Stomach smooth muscle (tissue), 2 donors: Measurements from ENCODE around the gene C2CD4A.
A peak's percentile ranks its signal among the peaks of the same experiment; 100 is the strongest.

Source experiments
- H3K27ac ChIP-seq: one replicate; pipeline ENCODE4 v1.7.0; 2013; ENCODE audit warnings: mild to moderate bottlenecking, low read length, inconsistent platforms
- H3K27me3 ChIP-seq, 2 donors: one replicate each; pipeline ENCODE4 v1.7.0; 2013; ENCODE audit warnings: low read length in 2 of 2; ENCODE audit not compliant: insufficient read depth in 2 of 2, control insufficient read depth in 1 of 2
- H3K36me3 ChIP-seq, 2 donors: one replicate each; pipeline ENCODE4 v1.7.0; 2013; ENCODE audit warnings: low read length in 2 of 2; ENCODE audit not compliant: control insufficient read depth in 2 of 2, insufficient read depth in 2 of 2
- H3K4me1 ChIP-seq: one replicate; pipeline ENCODE4 v1.7.0; 2013; ENCODE audit warnings: low read length; ENCODE audit not compliant: control insufficient read depth, insufficient read depth
- H3K4me3 ChIP-seq, 2 donors: one replicate each; pipeline ENCODE4 v1.7.0; 2013; ENCODE audit warnings: low read length in 2 of 2
- H3K9ac ChIP-seq, 2 donors: one replicate each; pipeline ENCODE4 v1.7.0; 2013; ENCODE audit warnings: low read length in 2 of 2, mild to moderate bottlenecking in 1 of 2
- H3K9me3 ChIP-seq, 2 donors: one replicate each; pipeline ENCODE4 v1.7.0; 2013; ENCODE audit warnings: low read length in 2 of 2; ENCODE audit not compliant: control insufficient read depth in 2 of 2
- donor health status: healthy.
- donor health status: Pancreatic carcinoma.

Gene C2CD4A, protein sequence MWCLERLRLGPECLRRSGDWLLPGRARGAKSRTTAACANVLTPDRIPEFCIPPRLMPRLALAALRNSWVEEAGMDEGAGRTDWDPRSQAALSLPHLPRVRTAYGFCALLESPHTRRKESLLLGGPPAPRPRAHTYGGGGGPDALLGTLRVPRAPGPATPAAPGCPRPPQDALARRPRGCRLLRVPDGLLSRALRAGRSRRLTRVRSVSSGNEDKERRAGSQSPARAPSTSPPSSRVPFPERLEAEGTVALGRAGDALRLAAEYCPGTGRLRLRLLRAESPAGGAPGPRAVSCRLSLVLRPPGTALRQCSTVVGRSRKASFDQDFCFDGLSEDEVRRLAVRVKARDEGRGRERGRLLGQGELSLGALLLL

GRCh38 chr15:62066663-62067447 lies at the start of gene C2CD4A:
Gene C2CD4A (plus strand): TSS chr15:62066977. CDS start chr15:62067614, 637 bp downstream.
- peaks cover 11 to 29% of the 10 kb centered on the region in 2 donors for H3K27me3 ChIP-seq
- H3K36me3 ChIP-seq = no peaks in the 10 kb centered on the region
- H3K9me3 ChIP-seq = no peaks in the 10 kb centered on the region
- peak within 1 kb of the TSS; percentile 63 to 70 for H3K4me3 ChIP-seq
- no peak within 1 kb of the TSS for H3K27ac ChIP-seq
- H3K9ac ChIP-seq = peak within 1 kb of the TSS in 1 of 2 donors; percentile 43
- H3K4me1 ChIP-seq = peaks cover 10% of the 10 kb centered on the region

DNA sequence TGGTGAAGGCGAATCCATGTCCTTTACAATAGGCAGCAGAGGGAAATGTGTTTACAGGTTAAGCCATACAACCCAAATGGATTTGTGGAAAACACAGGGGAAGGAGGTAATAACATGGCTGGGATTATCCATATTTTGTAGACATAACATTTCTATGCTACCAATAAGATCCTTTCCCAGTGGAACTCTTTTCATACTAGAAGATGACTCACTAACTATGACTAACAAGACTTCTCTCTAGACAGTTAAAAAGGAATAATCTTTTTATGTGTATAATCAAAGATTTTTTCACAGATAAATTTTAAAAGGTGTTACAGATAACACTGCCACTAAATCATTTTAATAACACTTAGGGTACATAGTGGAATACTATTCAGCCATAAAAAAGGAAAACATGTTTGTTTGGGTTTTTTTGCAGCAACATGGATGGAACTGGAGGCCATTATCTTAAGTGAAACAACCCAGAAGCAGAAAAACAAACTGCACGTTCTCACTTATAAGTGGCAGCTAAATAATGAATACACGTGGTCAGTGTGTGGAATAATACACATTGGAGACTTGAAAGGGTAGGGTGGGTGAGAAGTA lies 46.1 kb upstream of the C2CD4A start:
- H3K9ac ChIP-seq = no peak overlapping the region
- no peaks in the 10 kb centered on the region for H3K4me1 ChIP-seq
- peaks cover 0 to 7% of the 10 kb centered on the region in 2 donors for H3K36me3 ChIP-seq
- H3K27ac ChIP-seq = no peak overlapping the region
- H3K9me3 ChIP-seq = no peaks in the 10 kb centered on the region
- H3K27me3 ChIP-seq = no peaks in the 10 kb centered on the region
- no peak overlapping the region for H3K4me3 ChIP-seq

DNA sequence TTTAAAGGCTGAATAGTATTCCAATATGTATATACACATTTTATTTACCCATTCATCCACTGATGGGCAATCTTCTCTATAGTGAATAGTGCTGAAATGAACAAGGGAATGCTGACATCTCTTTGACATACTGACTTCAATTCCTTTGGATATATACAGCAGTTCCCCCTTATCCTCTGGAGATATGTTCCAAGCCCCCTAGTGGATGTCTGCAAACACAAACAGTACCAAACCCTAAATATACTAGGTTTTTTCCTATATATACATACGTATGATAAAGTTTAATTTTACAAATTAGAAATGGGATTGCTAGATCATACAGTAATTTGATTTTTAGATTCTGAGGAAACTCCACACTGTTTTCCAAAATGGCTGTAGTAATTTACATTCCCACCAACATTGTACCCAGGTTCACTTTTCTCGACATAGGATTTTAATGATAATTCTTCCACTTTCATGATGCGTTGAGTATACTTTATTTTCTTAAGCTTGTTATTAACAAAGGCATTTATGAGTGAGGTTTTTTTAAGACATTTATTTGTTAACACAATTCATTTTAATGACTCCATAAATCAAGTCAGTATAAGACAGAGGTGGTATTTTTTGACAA lies 44.7 kb upstream of the C2CD4A start:
- H3K9ac ChIP-seq = no peak overlapping the region

DNA sequence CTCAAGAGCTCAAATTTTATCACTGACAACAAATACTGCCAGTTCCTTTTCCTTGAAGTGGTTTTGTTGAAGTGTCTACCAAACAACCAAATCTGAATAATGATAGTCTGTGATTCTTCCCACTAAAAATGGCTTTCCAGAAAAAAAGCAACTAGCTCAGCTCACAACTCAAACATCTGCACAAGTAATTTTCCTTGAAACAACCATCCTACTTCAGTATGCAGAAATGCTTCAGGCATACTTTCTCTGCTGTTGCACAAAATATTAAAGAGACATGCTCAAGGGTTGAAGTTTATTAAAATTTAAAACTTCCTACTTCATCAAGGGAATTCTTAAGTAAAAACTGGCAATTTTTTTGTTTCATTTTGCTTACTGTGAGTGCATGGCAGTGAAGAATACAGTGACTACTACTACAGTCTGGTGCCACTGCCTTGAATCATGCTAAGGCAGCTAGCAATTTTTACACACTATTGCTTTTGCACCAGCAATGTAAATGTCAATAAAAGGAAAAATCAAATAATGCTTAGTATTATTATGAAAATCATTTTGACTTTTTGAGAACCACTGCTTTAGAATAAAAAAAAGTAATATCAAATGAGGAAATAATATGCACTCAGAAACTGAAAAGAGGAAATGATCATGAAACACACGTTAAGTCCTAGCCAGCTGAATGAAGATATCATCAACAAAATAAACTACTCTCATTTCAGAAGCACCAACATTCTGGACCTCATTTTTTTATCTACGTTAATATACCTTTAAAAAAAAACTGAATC lies 40.1 kb upstream of the C2CD4A start:
- Histone ChIP-seq H3K27ac (no peak overlapping the region), H3K4me1 (no peaks in the 10 kb centered on the region), H3K9me3 (no peaks in the 10 kb centered on the region), H3K4me3 (no peak overlapping the region), H3K27me3 (no peaks in the 10 kb centered on the region), H3K36me3 (no peaks in the 10 kb centered on the region), H3K9ac (no peak overlapping the region)

More for the DNA sequence above, 44.7 kb upstream of the C2CD4A start:
- Histone ChIP-seq H3K9me3 (no peaks in the 10 kb centered on the region), H3K4me3 (no peak overlapping the region), H3K4me1 (no peaks in the 10 kb centered on the region), H3K36me3 (peaks cover 0 to 7% of the 10 kb centered on the region in 2 donors), H3K27me3 (no peaks in the 10 kb centered on the region), H3K27ac (no peak overlapping the region)

DNA sequence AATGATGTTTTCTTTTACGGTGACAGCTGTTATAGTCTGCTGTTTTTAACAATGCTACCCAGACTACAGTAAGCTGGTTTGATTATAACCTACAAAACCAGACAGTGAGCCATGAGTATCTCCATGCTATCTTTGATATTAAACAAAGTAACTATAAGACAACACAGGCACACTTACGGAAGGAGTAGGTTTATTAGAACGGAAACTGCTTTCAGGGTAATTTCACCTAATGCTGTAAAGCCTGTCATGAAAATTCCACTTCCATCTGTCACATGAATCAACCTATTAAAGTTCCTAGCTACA lies 39.6 kb upstream of the C2CD4A start:
- Histone ChIP-seq H3K27ac (no peak overlapping the region), H3K9me3 (no peaks in the 10 kb centered on the region), H3K4me3 (no peak overlapping the region), H3K4me1 (no peaks in the 10 kb centered on the region), H3K36me3 (no peaks in the 10 kb centered on the region), H3K27me3 (no peaks in the 10 kb centered on the region), H3K9ac (no peak overlapping the region)

- H3K36me3 ChIP-seq = no peaks in the 10 kb centered on the region
These were observed 38.9 kb upstream of the C2CD4A start for GRCh38 chr15:62027916-62028315.

GRCh38 chr15:62035256-62035924 lies 31.4 kb upstream of the C2CD4A start:
- H3K9me3 ChIP-seq = no peaks in the 10 kb centered on the region
- no peaks in the 10 kb centered on the region for H3K36me3 ChIP-seq

More at GRCh38 chr15:62027916-62028315, 38.9 kb upstream of the C2CD4A start:
- Histone ChIP-seq H3K4me1 (no peaks in the 10 kb centered on the region), H3K27ac (no peak overlapping the region), H3K9me3 (no peaks in the 10 kb centered on the region), H3K27me3 (no peaks in the 10 kb centered on the region), H3K9ac (no peak overlapping the region), H3K4me3 (no peak overlapping the region)

GRCh38 chr15:62046078-62046743 lies 20.6 kb upstream of the C2CD4A start:
- H3K4me3 ChIP-seq = no peak overlapping the region
- H3K27ac ChIP-seq = no peak overlapping the region

More at GRCh38 chr15:62035256-62035924, 31.4 kb upstream of the C2CD4A start:
- Histone ChIP-seq H3K27me3 (no peaks in the 10 kb centered on the region), H3K27ac (no peak overlapping the region), H3K4me1 (no peaks in the 10 kb centered on the region), H3K4me3 (no peak overlapping the region), H3K9ac (no peak overlapping the region)

DNA sequence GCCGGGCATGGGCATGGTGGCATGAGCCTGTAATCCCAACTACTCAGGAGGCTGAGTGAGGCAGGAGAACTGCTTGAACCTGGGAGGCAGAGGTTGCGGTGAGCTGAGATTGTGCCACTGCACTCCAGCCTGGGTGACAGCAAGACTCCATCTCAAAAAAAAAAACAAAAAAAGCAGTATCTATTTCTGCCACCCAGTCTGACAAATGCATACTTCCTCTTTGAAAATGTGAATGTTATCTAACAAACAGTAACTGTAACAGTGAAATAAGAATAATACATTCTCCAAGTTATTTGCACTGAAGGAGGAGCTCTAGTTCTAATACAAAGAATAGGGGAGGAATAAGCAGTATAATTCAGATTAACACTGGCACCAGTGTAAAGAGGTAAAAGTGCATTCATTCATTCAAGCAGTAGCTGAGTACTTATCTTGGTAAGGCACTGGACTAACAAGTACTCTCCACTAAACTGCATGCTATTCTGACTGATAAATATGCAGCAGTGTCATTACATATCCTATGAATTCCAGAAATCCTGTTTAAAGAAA lies 19.4 kb upstream of the C2CD4A start:
- Histone ChIP-seq H3K27ac (no peak overlapping the region), H3K36me3 (no peaks in the 10 kb centered on the region), H3K9ac (no peak overlapping the region), H3K9me3 (no peaks in the 10 kb centered on the region), H3K4me1 (peaks cover 3% of the 10 kb centered on the region), H3K27me3 (no peaks in the 10 kb centered on the region), H3K4me3 (no peak overlapping the region)

More at GRCh38 chr15:62046078-62046743, 20.6 kb upstream of the C2CD4A start:
- Histone ChIP-seq H3K9me3 (no peaks in the 10 kb centered on the region), H3K9ac (no peak overlapping the region), H3K36me3 (no peaks in the 10 kb centered on the region), H3K4me1 (no peaks in the 10 kb centered on the region), H3K27me3 (no peaks in the 10 kb centered on the region)
